Left kidney (tissue), 8 donors: Measurements from ENCODE around the gene MAP1B. TPM values are rescaled to one million over a fixed set of nuclear protein-coding genes. Genes with fewer than 3 reads are reported as not detected.
A peak's percentile ranks its signal among the peaks of the same experiment; 100 is the strongest.
"Not testable (repeated sequence)": the region's sequence is repeated elsewhere in the genome, so short reads cannot be mapped to it uniquely, and the experiment has no call there.

Source experiments
- DNase-seq: peaks from one replicate; pipeline ENCODE4 v3.0.0-alpha.2; 2013
- long read RNA-seq, 8 donors: transcript quantifications; one replicate each; lab custom pipeline, GENCODE V29; 2026
- polyA plus RNA-seq: library from polyadenylated mRNA; unstranded; fragments of 120-200 nt; gene quantifications from one replicate; pipeline ENCODE4 v1.2.1, GENCODE V29; 2013; ENCODE audit not compliant: insufficient read length

MAP1B gene
- 15.8 TPM for polyA plus RNA-seq
- long read RNA-seq, donor 1, result 0 reads
- long read RNA-seq, donor 2, partial matches to known transcripts, result 11 of 29 reads
- long read RNA-seq, donor 2, other reads (novel, unspliced or antisense), result 18 of 29 reads
- long read RNA-seq, donor 3, result 0 reads
- long read RNA-seq, donor 4, result 0 reads
- long read RNA-seq, donor 5, result 0 reads
- long read RNA-seq, donor 6, partial matches to known transcripts, result 10 of 10 reads
- long read RNA-seq, donor 6, other reads (novel, unspliced or antisense), result 0 of 10 reads
- long read RNA-seq, donor 7, partial matches to known transcripts, result 16 of 33 reads
- long read RNA-seq, donor 7, other reads (novel, unspliced or antisense), result 17 of 33 reads
- long read RNA-seq, donor 8, result 0 reads

GRCh38 chr5:72107131-72107900 lies at the start of gene MAP1B:
TSS of gene MAP1B (plus strand) at chr5:72107475. CDS start at chr5:72107532, 57 bp downstream.
- DNase-seq, result peak; percentile 77

- no peak for DNase-seq
Observed at GRCh38 chr5:72057816-72058215, 49.5 kb upstream of the MAP1B start.

- peak; percentile 57 for DNase-seq
Observed at GRCh38 chr5:72063219-72063819, 44.0 kb upstream of the MAP1B start.

- DNase-seq, result no peak
Observed at GRCh38 chr5:72064801-72065570, 42.3 kb upstream of the MAP1B start.

- DNase-seq, result peak; percentile 21
Observed at GRCh38 chr5:72065751-72066255, 41.5 kb upstream of the MAP1B start.

GRCh38 chr5:72066705-72067107 lies 40.6 kb upstream of the MAP1B start:
- no peak for DNase-seq

- no peak for DNase-seq
Observed at GRCh38 chr5:72067682-72068470, 39.4 kb upstream of the MAP1B start.

- no peak for DNase-seq
Observed at GRCh38 chr5:72070529-72070928, 36.7 kb upstream of the MAP1B start.

- DNase-seq, result no peak
Observed at GRCh38 chr5:72071906-72072305, 35.4 kb upstream of the MAP1B start.

- DNase-seq, result no peak
Observed at GRCh38 chr5:72074251-72074650, 33.0 kb upstream of the MAP1B start.

GRCh38 chr5:72075461-72075860 lies 31.8 kb upstream of the MAP1B start:
- DNase-seq, result no peak

GRCh38 chr5:72076621-72077300 lies 30.5 kb upstream of the MAP1B start:
- no peak for DNase-seq

- DNase-seq, result no peak
Observed at GRCh38 chr5:72077390-72077789, 29.9 kb upstream of the MAP1B start.

GRCh38 chr5:72079288-72079687 lies 28.0 kb upstream of the MAP1B start:
- no peak for DNase-seq

GRCh38 chr5:72082048-72082447 lies 25.2 kb upstream of the MAP1B start:
- no peak for DNase-seq

GRCh38 chr5:72084876-72085275 lies 22.4 kb upstream of the MAP1B start:
- DNase-seq, result no peak

GRCh38 chr5:72085319-72085718 lies 22.0 kb upstream of the MAP1B start:
- DNase-seq, result no peak

- DNase-seq, result not testable (repeated sequence)
Observed at GRCh38 chr5:72089713-72090112, 17.6 kb upstream of the MAP1B start.

- no peak for DNase-seq
Observed at GRCh38 chr5:72092074-72092473, 15.2 kb upstream of the MAP1B start.

GRCh38 chr5:72093217-72093616 lies 14.1 kb upstream of the MAP1B start:
- no peak for DNase-seq

GRCh38 chr5:72093824-72094223 lies 13.5 kb upstream of the MAP1B start:
- no peak for DNase-seq
